Stimulated activated CD4-positive, alpha-beta T cell treated with anti-CD3 and anti-CD28 coated beads, Interleukin-1b, Interleukin-23, amount 100 ng/mL, for 24 hours (primary cell): Measurements from ENCODE around the gene RAB11FIP5.
"Not testable (repeated sequence)": the region's sequence is repeated elsewhere in the genome, so short reads cannot be mapped to it uniquely, and the experiment has no call there.

ENCODE experiments used
- DNase-seq, 4 experiments: peaks; one replicate each; pipeline ENCODE4 v3.0.0-alpha.2; 2020; ENCODE audit warnings: low read depth in 4 of 4, low spot score in 1 of 4

Gene RAB11FIP5

GRCh38 chr2:73111073-73112025 lies 1.4 kb downstream of the RAB11FIP5 start:
- DNase-seq = peak in 1 of 4 experiments; percentile 11

GRCh38 chr2:73110168-73111072 lies 2.3 kb downstream of the RAB11FIP5 start:
- DNase-seq = no peak

DNA sequence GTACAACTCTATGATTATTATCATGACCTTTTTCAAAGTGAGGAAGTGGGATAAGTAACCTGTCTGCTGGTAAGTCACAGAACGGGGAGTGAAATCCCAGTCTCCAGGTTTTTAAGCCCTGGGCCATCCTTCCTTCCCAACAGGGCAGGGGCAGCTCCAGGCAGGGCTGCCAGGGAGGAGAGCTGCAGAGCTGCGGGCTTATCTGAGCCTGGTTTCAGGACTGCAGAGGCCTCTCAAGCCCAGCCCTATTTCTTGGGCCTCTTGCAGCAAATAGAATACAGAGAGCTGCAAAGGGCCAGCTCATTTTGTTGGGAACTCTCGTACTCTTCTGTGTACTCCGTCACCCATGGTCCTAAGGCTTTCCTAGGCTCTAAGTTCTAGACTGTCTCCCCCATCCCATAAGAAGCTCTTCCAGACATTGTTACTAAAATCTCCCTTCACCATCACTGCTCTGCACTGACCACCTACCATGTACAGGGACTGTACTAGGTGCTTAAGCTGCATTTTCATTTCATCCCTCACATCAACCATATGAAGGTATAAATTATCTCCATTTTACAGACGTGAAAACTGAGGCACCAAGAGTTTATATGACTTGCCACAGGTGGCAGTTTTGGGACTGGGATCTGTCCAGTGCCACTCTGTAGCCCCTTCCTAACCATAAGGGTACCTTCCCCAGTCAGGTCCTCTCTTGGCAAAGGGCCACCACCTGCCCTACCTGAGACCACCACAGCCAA lies 3.1 kb downstream of the RAB11FIP5 start:
- DNase-seq = no peak

DNA sequence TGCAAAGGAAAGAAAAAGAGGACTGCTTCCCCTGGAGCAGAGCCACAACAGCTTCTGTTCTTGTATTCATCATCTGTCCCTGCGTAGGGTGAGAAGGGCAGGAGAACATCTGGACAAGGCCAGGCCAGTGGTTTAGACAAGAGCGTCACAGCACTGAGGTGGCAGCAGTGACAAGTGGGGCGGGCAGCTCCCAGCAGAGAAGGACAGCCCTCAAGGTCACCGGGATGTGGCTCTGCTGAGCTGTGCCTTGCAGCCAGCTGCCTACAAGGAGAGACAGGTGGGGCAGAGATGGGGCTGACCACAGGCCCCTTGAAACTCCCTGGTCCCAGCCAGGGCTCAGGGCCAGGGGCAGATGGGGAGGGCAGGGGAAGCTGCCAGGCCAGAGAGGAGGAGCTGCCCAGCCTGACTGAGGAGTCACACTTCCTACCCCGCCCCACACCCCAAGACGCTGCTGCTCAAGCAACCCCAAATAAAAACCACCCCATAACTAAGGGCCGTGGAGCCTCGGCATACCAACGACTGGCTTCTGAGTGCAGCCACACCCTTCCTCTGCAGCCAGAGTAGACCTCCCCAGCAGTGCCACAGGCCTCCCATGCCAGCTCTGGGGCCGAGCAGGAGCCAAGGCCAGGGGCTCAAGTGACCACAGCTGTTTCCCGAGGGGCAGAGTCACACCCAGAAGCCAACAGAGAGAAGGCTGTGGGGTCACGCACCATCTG lies 5.4 kb downstream of the RAB11FIP5 start:
- no peak for DNase-seq

DNA sequence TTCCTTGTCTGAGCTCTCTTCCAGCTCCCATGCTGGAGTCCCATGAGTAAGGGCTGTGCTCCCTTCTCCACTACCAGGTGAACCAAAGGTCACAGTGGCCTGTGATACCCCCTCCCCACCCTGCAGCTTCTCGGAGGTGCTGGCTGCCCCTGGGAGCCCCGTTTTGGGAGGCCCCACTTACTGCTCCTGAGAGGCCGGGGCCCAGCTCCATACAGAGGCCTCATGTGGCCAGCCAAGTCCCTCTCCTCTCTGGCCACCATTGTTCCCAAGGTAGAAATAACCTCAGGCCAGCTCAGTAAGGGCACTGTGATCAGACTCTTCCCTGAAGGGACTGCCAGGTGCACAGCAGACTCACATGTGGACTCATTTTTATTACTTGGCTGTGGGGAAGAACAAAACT lies 6.0 kb downstream of the RAB11FIP5 start:
- DNase-seq = no peak

- no peak for DNase-seq
Observed at GRCh38 chr2:73105511-73105971, 7.2 kb downstream of the RAB11FIP5 start.

DNA sequence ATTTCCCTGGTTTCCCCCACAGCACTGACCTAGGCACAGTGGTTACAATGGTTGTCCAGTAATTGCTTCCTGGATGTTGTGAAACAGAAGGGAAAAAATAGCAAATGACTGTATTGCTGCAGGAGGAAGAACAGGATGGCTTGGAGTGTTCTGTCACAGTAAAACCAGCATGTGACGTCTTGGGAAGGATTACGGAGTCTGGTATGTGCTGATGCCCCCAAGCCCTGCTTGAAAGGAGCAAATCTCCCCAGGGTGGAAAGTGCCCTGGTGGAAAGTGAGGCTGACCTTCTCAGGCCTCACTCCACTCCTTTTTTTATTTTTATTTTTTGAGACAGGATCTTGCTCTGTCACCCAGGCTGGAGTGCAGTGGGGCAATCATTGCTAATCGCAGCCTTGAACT lies 7.8 kb downstream of the RAB11FIP5 start:
- DNase-seq = no peak

DNA sequence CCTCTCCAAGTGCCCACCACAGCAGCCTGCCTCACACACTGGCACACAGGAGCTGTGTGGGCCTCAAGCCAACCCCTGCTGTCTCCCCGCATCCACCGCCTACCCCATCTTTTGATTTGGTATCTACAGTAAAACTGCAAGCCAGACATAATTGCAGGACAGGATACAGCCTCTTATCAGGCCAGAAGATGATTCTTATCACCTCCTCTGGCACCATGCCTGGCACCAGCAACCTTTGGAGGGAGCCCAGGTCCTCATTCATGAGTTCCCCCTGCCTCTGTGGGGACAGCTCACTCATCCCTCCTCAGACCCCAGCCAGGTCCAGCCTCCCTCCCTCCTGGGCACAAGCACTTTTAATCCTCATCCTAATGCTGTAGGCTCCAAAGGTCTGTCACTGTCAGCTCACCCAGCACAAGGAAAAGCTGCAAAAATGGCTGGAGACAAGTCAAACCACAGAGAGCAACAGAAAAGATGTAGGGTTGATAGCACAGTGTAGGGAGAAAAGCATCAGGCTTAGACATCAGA lies 9.7 kb downstream of the RAB11FIP5 start:
- DNase-seq = no peak

DNA sequence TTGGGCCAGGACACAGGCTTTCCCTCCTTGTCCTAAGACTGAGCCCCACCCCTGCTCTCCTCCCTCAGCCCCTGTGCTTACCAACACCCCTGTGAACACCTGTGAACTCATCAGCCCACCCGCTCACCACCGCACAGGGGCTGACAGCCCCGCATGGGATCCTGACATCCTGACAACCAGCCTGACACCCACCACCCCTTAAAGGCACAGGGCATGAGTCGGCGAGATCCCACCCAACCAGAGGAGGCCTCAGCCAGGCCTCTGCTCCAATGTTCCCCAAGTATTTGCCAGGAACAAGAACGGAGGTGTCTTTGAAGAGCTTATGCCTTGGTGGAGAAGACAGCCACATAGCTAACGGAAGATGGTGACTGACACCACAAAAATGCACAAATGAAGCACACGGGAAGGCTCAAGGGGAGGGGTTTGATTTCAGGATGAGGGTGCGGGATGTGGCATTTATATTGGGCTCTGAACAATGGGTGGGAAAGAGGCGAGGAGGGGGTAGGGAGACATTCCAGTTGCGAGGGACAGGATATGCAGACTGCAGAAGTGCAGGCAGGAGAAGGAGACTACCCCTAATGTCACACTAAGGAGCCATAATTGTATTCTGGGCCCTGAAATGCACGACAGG lies 11.0 kb downstream of the RAB11FIP5 start:
- no peak for DNase-seq

GRCh38 chr2:73100956-73101355 lies 11.8 kb downstream of the RAB11FIP5 start:
- DNase-seq = no peak

GRCh38 chr2:73099486-73099885 lies 13.3 kb downstream of the RAB11FIP5 start:
- no peak for DNase-seq

GRCh38 chr2:73095910-73096309 lies 16.8 kb downstream of the RAB11FIP5 start:
- no peak for DNase-seq

DNA sequence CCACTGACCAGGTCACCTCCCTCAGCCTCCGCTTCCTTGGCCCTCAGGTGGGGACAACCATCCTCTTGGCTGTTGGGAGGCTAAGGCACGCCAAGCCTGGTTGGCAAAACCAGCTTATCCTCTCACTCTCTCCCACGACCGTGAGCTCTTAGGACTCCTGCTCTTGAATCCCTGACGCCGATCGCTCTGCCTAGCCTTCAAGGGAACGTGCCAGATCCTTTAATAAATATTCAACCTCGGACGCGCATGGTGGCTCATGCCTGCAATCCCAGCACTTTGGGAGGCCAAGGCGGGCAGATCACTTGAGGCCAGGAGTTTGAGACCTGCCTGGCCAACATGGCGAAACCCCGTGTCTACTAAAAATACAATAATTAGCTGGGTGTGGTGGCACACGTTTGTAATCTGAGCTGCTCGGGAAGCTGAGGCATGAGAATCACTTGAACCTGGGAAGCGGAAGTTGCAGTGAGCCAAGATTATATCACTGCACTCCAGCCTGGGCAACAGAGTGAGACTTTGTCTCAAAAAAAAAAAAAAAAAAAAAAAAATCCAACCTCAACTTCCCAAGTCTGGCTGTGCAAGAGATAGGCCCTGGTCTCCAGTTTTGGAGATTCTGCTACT lies 19.0 kb downstream of the RAB11FIP5 start:
- not testable (repeated sequence) for DNase-seq

DNA sequence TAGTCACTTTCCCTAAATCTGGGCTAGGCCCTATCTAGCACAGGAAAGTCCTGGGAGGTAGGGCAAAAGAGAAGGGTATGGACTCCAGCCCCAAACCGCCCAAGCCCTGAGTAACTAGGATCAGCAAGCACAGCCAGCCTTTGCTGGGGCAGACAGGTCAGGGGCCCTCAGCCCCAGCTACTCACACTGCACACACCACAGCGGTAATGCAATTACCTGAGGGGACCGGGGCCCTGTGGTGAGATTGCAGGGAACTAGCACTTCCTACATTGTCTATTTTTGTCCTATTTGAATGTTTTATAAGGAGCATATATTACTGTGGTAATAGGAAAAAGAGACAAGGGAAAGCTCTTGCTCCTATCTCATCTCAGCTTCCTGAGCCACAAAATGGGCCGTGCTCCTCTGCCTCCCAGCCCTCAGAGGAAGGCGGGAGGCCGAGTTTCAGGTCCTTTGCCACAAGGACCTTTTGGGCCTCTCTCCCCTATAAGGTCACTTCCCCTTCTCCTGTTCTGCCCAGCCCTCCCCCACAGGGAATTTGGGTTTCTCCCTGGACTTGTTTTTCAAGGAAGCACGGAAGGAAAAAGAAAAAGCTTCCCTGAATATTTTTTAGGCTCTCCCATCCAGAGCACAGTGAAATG lies 20.5 kb downstream of the RAB11FIP5 start:
- no peak for DNase-seq

GRCh38 chr2:73091696-73092095 lies 21.1 kb downstream of the RAB11FIP5 start:
- no peak for DNase-seq

GRCh38 chr2:73091164-73091563 lies 21.6 kb downstream of the RAB11FIP5 start:
- DNase-seq = no peak

- DNase-seq = no peak
Observed at GRCh38 chr2:73089270-73090030, 23.3 kb downstream of the RAB11FIP5 start.

DNA sequence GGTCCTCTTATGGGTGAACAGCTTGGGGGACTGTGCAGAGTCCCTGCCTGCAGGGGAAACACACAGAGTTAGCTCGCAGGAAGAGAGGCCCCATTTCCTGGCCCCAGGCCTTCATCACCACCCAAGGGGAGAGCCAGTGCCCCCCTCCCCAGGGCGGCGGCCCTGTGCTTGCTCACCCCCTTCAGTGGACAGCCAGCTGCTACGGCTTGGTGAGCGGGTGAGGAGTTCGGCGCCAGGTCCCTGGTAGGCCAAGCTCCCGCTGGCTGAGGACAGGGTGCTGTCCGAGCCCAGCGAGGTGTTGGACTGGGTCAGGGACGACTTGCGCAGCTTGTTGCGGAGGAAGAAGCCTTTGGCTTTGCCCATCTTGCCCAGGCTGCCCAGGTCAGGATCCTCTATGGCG lies 24.0 kb downstream of the RAB11FIP5 start:
- no peak for DNase-seq
